SH-SY5Y (cell line): Measurements from ENCODE around the gene HOXA10.

ENCODE experiments used
- GATA2 ChIP-seq: IDR thresholded peaks from 2 replicates; pipeline ENCODE4 v1.6.1; 2011; ENCODE audit warnings: mild to moderate bottlenecking, low read depth, low read length
- GATA3 ChIP-seq: IDR thresholded peaks from 2 replicates; pipeline ENCODE4 v1.6.1; 2011; ENCODE audit warnings: low read depth, mild to moderate bottlenecking, low read length, moderate library complexity

GRCh38 chr7:27178366-27178765, 4.2 kb upstream of the HOXA10 start:
- no peak for TF ChIP-seq GATA3
- no peak for TF ChIP-seq GATA2
